ENCODE data around the gene GPC6.

Gene GPC6

GRCh38 chr13:94332359-94333096 is 1105.9 kb downstream of the GPC6 start:
- no peak overlapping the region for H3K27ac ChIP-seq (ENCODE audit: low read depth, low read length, poor library complexity, severe bottlenecking)
- H3K27me3 ChIP-seq (ENCODE audit: insufficient read depth, low read length): no peaks in the 10 kb centered on the region
- H3K79me2 ChIP-seq (ENCODE audit: insufficient read depth, low read length): no peaks in the 10 kb centered on the region
- no peaks in the 10 kb centered on the region for H3K9me3 ChIP-seq (ENCODE audit: low read length)
- H3K4me1 ChIP-seq (ENCODE audit: insufficient read depth, low read length, severe bottlenecking): no peaks in the 10 kb centered on the region
- no peaks in the 10 kb centered on the region for H4K20me1 ChIP-seq (ENCODE audit: insufficient read depth, low read length)
- no peaks in the 10 kb centered on the region for H3K9me2 ChIP-seq (ENCODE audit: low read depth, low read length)
- no peak for TF ChIP-seq EZH2 (IDR thresholded peaks at IDR 0.05; ENCODE audit: borderline replicate concordance, low read length)
- TF ChIP-seq, protein P1, sequence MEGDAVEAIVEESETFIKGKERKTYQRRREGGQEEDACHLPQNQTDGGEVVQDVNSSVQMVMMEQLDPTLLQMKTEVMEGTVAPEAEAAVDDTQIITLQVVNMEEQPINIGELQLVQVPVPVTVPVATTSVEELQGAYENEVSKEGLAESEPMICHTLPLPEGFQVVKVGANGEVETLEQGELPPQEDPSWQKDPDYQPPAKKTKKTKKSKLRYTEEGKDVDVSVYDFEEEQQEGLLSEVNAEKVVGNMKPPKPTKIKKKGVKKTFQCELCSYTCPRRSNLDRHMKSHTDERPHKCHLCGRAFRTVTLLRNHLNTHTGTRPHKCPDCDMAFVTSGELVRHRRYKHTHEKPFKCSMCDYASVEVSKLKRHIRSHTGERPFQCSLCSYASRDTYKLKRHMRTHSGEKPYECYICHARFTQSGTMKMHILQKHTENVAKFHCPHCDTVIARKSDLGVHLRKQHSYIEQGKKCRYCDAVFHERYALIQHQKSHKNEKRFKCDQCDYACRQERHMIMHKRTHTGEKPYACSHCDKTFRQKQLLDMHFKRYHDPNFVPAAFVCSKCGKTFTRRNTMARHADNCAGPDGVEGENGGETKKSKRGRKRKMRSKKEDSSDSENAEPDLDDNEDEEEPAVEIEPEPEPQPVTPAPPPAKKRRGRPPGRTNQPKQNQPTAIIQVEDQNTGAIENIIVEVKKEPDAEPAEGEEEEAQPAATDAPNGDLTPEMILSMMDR (IDR thresholded peaks at IDR 0.05; ENCODE audit: low read length): no peak
- no peak overlapping the region for H3K9ac ChIP-seq (ENCODE audit: low read length)
- no peaks in the 10 kb centered on the region for H3K36me3 ChIP-seq (ENCODE audit: insufficient read depth, low read length)
- no peak overlapping the region for H3K4me3 ChIP-seq (ENCODE audit: low read depth, low read length, poor library complexity, severe bottlenecking)
- no peak overlapping the region for H3K4me2 ChIP-seq (ENCODE audit: low read length)
- no peaks in the 10 kb centered on the region for H3F3A ChIP-seq (ENCODE audit: insufficient read depth, low read length)
- H2AFZ ChIP-seq (ENCODE audit: low read length): no peak overlapping the region

GRCh38 chr13:94333131-94333820 is 1106.7 kb downstream of the GPC6 start:
- no peak overlapping the region for H3K4me3 ChIP-seq (ENCODE audit: low read depth, low read length, poor library complexity, severe bottlenecking)
- H3K9me3 ChIP-seq (ENCODE audit: low read length): no peaks in the 10 kb centered on the region
- no peak for TF ChIP-seq EZH2 (IDR thresholded peaks at IDR 0.05; ENCODE audit: borderline replicate concordance, low read length)
- TF ChIP-seq, protein P1 (IDR thresholded peaks at IDR 0.05; ENCODE audit: low read length): no peak
- H3K4me2 ChIP-seq (ENCODE audit: low read length): no peak overlapping the region
- H4K20me1 ChIP-seq (ENCODE audit: insufficient read depth, low read length): no peaks in the 10 kb centered on the region
- no peak overlapping the region for H2AFZ ChIP-seq (ENCODE audit: low read length)
- H3K36me3 ChIP-seq (ENCODE audit: insufficient read depth, low read length): no peaks in the 10 kb centered on the region
- H3K4me1 ChIP-seq (ENCODE audit: insufficient read depth, low read length, severe bottlenecking): no peaks in the 10 kb centered on the region
- H3F3A ChIP-seq (ENCODE audit: insufficient read depth, low read length): no peaks in the 10 kb centered on the region
- no peak overlapping the region for H3K27ac ChIP-seq (ENCODE audit: low read depth, low read length, poor library complexity, severe bottlenecking)
- H3K9ac ChIP-seq (ENCODE audit: low read length): no peak overlapping the region
- H3K79me2 ChIP-seq (ENCODE audit: insufficient read depth, low read length): no peaks in the 10 kb centered on the region
- no peaks in the 10 kb centered on the region for H3K9me2 ChIP-seq (ENCODE audit: low read depth, low read length)
- H3K27me3 ChIP-seq (ENCODE audit: insufficient read depth, low read length): no peaks in the 10 kb centered on the region

DNA sequence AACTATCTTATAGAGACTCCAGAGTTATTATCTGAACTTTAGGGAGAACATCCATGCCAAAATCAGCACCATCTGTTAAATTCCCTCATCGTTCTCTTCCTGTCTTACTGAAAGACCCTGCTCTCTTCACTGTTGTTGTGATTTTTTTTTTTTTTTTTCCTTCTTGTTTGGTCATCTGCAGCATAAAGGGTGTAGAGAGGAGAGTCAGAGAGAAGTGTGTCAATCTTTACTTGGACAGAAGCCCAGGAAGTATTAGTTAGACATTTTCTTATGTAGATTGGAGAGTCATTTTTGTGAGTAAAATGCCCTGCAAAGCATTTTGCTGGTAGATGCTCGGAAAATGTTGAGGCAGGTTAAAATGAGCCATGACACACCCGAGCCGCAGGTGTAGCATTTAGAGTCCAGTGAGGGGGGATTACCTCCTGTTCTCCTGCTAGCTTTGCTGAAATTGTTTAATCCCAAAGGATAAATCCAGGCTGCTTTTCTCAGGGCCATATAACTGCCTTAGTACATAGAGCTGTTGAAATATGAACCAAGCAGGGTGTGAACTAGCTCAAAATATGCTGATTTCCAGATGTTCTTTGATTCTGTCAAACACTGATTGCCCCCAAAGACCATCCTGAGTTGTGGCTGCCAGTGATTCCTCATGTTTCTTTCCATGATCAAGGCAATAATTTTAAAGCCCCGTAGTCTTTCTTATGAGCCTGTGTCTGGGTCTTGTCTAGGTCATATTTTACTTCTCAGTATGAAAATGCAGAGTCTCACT is 1109.3 kb downstream of the GPC6 start:
- no peak overlapping the region for H3K27ac ChIP-seq (ENCODE audit: low read depth, low read length, poor library complexity, severe bottlenecking)
- no peak overlapping the region for H3K4me3 ChIP-seq (ENCODE audit: low read depth, low read length, poor library complexity, severe bottlenecking)
- H3F3A ChIP-seq (ENCODE audit: insufficient read depth, low read length): no peaks in the 10 kb centered on the region
- H3K4me2 ChIP-seq (ENCODE audit: low read length): no peak overlapping the region
- no peaks in the 10 kb centered on the region for H3K79me2 ChIP-seq (ENCODE audit: insufficient read depth, low read length)
- no peak overlapping the region for H2AFZ ChIP-seq (ENCODE audit: low read length)
- no peaks in the 10 kb centered on the region for H3K36me3 ChIP-seq (ENCODE audit: insufficient read depth, low read length)
- H3K4me1 ChIP-seq (ENCODE audit: insufficient read depth, low read length, severe bottlenecking): no peaks in the 10 kb centered on the region
- no peak overlapping the region for H3K9ac ChIP-seq (ENCODE audit: low read length)
- H3K9me3 ChIP-seq (ENCODE audit: low read length): no peaks in the 10 kb centered on the region
- H4K20me1 ChIP-seq (ENCODE audit: insufficient read depth, low read length): no peaks in the 10 kb centered on the region
- no peaks in the 10 kb centered on the region for H3K9me2 ChIP-seq (ENCODE audit: low read depth, low read length)
- H3K27me3 ChIP-seq (ENCODE audit: insufficient read depth, low read length): no peaks in the 10 kb centered on the region
- TF ChIP-seq EZH2 (IDR thresholded peaks at IDR 0.05; ENCODE audit: borderline replicate concordance, low read length): no peak
- TF ChIP-seq, protein P1 (IDR thresholded peaks at IDR 0.05; ENCODE audit: low read length): no peak

All from OCI-LY1 (cell line).